OCI-M1 (cell line): ENCODE results near the gene ASGR1.
"Not testable (repeated sequence)": the region's sequence is repeated elsewhere in the genome, so short reads cannot be mapped to it uniquely, and the experiment has no call there.

Experiments
- DNase-seq: peaks from one replicate; lab custom pipeline; 2025; lab: John Stamatoyannopoulos, UW

Gene ASGR1

DNA sequence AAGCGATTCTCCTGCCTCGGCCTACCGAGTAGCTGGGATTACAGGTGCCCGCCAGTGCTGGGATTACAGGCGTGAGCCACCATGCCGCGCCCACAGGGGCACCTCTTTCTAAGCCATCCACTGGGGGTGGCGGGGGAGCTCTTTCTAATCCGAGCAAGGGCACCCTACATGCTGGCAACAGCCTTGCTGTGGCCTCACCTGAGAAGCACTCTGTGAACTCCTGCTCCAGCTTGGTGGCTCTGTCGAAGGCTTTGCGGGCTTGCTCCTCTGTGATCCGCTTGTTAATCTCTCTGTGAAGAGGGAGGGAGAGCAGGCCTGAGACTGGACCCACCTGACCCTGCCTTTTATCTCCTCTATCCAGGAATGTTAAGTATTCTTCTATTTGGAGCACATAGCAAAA, 11.9 kb upstream of the ASGR1 start:
- DNase-seq = no peak

DNA sequence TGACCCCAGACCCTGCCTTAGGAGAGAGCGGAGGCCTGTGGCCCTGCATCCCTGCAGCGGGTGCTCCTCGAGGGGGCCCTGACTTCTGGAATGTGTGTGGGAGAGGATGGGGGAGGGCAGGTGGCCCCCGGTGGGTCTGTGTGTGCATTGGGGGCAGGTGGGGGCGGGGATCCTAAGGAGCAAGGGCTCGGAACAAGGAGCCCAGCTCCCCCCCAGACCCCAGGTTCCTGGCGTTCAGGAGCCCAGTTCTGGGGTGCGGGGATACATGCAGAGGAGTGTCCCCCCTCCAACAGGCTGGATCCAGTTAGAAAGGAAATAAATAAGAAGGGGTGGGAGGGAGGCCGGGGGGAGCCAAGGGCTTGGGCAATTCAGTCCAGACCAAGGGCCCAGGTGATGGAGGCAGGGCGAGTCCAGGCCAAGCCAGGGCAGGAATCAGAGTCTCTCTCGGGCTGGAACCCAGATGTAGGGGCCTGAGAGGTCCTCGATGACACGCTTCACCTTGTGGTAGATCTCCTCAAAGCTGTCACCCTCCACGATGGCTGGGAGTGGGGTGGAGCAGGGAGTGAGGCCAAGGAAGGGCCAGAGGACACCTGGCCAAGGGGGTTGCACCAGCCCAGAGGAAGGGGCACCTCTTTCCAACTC, 11.2 kb upstream of the ASGR1 start:
- DNase-seq = no peak

DNA sequence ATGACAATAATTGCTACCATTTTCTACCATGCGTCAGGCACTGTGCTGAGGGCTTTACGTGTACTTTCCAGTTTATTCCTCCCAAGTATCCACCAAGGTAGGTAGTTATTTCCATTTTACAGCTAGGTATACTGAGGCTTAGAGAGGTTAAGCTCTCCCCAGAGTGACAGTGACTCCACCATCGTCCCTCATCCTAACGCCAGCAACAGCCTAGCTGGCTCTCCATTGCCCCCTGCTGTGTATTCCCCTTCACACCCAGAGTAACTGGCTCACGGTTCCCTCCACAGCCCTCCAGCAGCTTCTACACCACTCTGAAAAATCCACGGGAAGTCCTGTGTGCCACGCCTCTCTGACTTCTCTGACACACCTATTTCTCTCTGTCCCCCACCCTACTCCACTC, 7.1 kb upstream of the ASGR1 start:
- peak; percentile 29 for DNase-seq

DNA sequence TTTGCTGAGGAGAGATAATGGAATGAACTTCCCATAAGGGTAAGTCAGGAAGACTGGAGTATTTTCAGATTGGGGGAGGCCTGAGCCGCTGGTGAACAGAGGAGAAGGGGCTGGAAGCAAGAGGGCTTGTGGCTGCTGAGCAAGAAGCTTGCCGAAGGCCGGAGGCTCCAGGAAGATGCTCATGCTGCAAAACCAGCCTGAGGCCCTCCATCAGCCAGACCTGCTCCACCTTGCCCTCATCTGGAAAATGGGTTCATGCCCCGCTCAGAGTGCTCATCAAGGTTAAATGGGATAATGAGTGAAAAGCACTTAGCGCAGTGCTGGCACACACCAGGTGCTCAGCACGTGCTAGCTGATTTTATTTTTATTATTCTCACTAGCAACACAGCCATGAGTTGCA, 5.5 kb upstream of the ASGR1 start:
- no peak for DNase-seq

DNA sequence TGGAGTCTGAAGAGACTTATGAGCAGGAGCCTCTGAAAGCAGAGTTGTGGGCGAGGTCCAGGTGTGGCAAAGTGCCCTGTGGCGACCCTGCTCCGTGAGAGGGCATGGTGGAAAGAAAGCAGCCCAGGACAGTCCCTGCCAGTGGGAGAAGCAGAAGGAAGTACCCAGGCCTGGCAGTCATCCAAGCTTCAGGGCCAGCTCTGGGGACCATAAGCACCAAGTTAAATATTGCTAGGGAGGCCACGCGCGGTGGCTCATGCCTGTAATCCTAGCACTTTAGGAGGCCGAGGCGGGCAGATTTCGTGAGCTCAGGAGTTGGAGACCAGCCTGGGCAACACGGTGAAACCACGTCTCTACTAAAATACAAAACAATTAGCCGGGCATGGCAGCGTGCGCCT, 4.9 kb upstream of the ASGR1 start:
- DNase-seq = no peak

DNA sequence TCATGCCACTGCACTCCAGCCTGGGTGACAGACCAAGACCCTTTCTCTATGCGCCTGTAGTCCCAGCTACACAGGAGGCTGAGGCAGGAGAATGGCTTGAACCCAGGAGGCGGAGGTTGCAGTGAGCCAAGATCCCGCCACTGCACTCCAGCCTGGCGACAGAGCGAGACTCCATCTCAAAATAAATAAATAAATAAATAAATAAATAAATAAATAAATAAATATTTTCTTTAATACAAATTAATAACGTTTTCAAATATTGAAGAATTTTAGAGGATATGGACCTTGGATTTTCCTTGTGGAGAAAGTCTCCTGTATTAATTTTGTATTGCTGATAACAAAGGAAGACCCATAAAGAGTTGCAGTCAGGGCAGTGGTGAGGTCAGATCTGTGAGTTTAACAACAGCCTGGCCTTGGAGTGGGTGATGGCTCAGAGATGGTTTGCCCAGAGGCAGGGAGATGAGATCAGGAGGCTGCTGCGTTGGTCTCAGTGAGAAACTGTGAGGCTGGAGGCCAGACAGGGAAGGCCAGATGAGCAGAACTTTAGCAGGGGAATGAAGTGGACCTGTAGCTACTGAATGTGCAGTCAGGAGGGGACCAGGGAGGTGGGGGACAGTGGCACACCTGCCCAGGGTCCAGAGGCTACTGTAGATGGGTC, 4.4 kb upstream of the ASGR1 start:
- no peak for DNase-seq

DNA sequence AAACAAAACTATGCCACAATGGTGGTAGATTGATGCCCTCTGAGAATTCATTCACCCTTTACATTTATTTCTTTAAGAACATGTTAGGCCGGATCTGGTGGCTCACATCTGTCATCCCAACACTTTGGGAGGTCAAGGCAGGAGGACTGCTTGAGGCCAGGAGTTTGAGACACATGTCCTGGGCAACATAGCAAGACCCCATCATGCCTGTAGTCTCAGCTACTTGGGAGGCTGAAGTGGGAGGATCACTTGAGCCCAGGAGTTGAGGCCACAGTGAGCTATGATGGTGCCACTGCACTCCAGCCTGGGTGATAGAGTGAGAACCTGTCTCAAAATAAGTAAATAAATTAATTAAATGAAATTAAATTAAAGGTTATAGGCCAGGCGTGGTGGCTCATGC, 2.9 kb upstream of the ASGR1 start:
- DNase-seq = not testable (repeated sequence)

DNA sequence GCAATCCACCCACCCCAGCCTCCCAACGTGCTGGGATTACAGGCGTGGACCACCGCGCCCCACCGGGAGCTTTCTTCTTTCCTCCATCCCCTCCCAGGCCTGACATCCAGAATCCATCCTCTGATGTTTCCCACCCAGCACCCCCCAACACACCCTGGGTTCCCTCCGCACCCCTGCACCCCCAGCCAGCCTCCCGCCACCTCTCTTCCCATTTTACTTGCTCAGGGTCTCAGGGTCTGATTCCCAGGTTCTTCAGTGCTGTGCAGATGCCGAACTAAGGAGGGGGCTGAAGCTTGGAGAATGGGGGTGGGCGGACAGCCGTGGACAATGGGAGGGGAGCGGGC, 225 bp downstream of the ASGR1 start:
- DNase-seq = no peak

DNA sequence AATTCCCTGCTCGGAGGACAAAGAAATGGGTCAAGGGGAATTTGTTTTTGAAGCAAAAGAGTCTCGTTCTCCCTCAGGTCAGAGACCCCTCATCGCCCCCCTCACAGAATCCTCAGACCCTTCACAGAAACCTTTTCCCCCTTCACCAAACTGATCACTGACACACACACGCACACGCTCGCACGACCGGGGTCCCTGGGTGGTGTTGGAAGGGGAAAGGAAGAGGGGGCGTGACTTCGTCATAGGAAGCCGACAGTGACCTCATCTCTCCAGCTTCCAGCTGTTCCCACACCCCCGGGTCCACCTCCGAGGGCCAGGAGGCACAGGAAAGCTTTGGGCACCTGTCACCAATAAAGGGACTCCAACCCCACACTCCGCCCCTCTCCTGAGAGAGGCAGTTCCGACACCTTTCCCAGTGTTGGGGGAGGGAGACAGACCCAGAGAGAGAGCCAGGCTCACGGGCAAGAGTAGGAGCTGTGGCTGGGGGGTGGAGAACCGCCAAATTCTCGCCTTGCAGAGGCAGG, 1.2 kb downstream of the ASGR1 start:
- peak; percentile 39 for DNase-seq

DNA sequence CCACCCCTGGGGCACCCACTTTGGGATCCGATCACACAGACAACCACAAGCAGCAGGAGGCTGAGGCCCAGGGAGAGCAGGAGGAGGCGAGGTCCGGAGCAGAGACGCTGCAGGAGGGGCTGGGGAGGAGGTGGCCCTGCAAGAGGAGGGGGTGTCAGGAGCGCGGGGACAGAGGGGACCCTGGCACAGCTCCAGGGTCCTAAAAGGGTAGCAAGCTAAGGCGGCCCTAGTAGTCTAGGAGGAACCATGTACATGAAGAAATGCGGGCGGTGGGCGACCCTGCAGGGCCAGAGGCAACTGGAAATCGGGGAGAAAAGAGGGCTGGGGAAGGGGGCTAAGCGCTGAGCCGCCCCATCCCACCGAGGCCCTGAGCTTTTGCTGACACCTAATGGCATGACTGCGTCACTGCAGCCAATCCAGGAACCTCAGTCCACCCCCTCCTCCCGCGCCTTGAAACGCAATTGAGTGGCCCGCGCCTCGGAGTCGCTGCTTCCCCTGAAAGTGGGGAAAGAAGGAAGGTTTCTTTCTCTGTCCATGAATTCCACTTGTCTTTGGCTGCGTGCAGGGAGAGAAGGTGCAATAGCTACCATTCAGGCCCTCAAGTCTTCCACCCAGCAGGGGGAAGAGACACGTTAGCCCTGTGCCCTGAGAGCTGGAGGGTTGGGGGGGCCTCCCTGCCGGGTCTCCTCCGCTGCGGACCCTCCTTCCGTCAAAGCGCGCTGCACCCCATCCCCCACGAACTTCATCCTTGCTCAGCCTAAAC, 1.8 kb downstream of the ASGR1 start:
- peak; percentile 85 for DNase-seq

DNA sequence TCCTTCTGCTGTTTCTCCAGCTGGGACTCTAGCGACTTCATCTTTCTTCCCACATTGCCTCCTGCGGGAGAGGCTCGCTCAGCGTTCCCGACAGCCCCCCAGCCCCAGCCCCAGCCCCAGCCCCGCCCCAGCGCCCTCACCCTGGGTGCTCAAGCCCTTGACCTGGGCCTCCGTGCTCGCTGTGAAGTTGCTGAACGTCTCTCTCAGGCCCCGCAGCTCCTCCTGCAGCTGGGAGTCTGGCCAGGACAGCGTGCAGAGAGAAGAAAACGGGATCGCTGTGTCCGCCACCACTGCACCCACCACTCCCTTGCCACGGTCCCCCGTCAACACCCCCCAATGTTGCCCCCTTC, 2.4 kb downstream of the ASGR1 start:
- DNase-seq = no peak

DNA sequence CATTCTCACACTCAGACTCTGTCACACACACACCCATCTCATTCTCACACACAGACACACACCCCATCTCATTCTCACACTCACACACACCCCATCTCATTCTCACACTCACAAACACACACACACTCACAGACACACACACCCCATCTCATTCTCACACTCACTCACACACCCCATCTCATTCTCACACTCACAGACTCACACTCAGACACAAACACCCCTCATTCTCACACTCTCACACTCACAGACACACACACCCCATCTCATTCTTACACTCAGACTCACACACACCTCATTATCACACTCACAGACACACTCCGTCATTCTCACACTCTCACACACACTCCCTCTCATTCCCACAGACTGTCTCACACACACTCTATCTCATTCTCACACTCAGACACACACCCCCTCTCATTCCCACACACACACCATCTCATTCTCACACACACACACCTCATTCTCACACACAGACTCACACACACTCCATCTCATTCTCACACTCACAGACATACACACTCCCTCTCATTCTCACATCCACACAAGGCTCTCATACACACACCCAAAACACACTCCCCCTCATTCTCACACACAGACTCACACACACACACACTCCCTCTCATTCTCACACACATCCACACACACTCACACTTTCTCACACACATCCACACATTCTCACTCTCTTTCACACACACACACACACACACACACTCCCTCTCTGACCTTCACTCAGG, 2.9 kb downstream of the ASGR1 start:
- DNase-seq = no peak

DNA sequence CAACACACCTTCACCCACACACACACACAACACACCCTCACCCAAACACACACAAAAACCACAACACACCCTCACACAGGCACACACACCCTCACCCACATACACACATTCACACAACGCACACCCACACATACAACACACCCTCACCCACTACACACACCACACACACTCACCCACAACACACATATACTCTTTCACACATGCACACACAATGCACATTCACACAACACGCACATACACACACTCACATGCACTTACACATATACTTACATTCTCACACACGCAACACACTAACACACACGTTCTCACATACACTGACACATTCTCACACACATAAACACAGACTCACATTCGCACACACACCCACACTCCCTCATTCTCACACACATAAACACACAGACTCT, 3.8 kb downstream of the ASGR1 start:
- DNase-seq = no peak

DNA sequence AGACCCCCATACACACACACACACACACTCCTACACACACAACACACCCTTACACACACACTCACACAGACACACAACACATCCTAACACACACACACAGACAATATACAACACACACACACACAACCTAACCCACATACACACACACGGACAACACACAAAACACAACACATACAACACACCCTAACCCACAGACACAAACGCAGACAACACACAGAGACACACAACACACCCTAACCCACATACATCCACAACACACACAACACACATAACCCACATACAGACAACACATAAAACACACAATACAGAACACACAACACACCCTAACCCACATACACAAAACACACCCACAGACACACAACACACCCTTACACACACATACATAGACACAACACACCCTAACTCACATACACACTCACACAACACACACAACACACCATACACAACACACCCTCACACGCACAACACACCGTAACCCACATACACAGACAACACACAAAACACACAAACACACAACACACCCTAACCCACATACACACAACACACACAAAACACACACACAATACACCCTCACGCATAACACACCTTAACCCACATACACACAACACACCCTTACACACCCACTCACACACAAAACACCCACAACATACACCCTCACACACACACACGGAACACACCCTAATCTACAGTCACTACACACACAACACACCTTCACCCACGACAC, 4.4 kb downstream of the ASGR1 start:
- no peak for DNase-seq

DNA sequence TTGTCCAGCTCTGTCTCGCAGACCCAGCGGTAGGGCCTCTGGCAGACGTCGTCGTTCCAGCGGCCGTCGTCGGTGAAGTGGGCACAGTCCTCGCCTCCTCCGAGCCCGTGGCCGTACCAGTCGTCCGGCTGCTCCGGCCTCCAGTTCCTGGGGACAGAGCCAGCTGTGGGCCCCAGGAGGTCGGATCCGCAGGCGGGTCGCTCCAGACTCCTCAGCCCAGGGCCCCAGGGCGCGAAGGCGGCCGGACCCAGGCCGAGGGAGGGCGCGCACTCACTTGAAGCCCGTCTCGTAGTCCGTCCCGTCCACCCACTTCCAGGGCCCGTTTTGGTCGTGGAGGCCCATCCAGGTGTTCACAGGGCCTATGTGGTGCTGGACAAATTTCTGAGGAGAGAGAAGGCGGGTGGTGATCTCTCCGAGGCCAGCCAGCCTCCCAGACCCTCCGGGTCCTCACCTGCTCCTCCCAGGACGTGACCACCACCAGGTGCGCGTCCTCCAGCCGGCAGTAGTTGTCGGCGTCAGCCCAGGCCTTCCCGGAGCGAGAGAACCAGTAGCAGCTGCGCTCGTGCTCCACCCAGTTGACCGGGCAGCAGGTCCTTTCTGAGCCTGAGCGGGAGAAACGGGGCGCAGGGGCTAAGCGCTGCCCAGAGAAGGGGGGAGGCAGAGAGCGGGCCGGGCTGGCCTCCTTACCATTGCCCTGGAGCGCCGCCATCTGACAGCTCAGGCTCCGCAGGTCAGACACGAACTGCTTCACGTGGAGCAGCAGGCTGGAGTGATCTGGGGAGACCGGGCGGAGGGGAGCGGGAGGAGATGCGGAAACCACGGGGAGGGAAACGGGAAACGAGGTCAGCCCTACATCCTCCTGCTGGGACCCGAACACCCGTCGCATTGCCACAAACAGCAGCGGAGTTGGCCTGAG, 5.2 kb downstream of the ASGR1 start:
- no peak for DNase-seq

DNA sequence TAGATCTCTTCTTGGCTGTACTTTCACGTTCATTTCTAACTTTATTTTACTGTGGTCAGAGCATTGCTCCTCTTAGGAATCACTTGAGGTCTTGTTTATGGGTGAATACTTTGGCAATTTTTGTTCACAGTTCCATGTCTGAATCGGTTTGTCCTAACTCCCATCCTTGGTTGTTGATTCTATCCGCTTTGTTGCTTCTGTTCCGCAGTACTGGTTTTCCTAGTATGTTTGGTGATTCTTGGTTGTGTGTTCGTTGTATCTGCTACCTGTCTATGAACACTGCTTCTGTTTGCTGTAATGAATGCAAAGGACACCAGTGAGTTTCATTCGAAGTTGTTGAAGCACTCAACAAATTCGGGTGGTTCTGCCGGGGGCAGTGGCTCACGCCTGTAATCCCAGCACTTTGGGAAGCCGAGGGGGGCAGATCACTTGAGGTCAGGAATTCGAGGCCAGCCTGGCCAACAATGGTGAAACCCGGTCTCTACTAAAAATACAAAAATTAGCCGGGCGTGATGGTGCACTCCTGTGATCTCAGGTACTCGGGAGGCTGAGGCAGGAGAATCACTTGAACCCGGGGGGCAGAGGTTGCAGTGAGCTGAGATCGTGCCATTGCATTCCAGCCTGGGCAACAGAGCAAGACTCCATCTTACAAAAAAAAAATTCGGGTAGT, 6.5 kb downstream of the ASGR1 start:
- not testable (repeated sequence) for DNase-seq

DNA sequence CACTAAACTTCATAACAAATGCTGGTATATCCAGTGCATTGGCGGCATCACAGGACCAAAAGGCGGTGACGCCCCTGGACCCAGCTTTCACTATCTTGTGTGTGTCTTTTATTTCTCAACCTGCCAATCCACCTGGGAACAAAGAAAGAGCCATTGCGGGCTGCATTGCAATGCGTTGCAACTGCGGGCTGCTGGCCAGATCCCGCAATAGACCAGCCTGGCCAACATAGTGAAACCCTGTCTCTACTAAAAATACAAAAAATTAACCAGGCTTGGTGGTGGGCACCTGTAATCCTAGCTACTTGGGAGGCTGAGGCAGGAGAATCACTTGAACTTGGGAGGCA, 9.6 kb downstream of the ASGR1 start:
- DNase-seq = not testable (repeated sequence)

DNA sequence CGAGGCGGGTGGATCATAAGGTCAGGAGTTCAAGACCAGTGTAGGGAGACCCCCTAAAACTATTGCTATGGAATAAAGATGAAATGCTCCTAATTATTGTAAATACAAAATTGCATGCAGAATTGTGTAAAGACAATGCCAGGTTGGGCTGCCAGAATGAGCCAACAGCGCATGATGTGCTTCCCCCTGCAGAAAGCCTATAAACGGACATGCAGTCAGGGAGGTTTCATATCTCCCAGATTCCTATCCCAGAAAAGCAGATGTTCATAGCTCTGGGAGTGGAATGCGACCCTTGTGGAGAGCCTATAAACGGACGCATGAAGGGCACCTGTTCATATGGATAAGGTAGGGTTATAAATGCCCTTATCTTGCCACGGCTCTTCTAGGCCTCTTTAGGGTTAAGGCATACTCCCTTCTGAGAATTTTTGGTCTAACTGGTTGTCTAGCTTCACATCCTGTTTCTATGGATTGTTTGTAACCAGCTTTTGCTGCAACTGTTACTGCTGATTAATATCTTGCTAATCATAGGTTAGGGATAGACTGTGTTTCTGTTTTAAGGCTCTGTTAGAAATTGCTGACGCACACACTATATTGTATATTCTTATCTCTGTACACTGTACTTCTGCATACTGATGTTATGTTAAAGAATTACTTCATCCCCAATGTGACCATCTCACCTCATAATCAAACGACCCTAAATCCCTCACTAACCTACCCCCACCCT, 10.2 kb downstream of the ASGR1 start:
- DNase-seq = peak; percentile 55

DNA sequence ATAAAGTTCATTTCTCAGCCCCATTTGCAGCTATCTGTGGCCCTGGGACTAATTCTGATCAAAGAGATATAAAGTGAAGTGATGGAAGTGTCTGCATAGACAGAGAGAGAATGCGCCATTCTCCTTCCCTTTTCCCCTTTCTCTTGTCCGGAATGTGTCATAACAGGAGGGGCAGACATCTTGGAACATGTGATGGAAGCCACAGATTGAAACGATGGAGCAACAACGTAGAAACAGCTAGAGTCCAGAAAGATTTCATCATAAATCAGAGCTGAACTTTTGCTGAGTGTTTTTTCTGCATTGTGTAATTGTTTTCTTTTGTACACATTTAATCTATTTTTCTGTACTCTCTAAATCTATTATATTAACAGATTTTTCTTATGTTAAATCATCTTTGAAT, 11.3 kb downstream of the ASGR1 start:
- DNase-seq = no peak

DNA sequence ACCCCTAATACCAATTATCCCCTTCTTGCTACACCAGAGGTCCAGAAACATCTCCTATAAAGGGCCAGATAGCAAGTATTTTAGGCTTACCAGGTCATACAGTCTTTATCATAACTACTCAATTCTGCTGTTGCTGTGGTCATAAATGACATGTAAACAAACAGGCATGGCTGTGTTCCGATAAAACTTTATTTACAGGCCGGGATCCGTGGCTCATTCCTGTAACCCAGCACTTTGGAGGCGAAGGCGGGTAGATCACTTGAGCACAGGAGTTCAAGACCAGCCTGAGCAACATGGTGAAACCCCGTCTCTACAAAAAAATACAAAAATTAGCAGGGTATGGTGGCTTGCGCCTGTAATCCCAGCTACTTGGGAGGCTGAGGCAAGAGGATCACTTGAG, 12.3 kb downstream of the ASGR1 start:
- DNase-seq = no peak
